RWPE2 (cell line): ENCODE data around the gene GJD3.
A peak's percentile ranks its signal among the peaks of the same experiment; 100 is the strongest.

Experiments
- ATAC-seq: fragments of 200-7000 bp; cut with Tn5 transposase; 3 replicates; pipeline ENCODE4 v1.9.1; 2021; ENCODE audit warnings: low read depth
- DNase-seq: peaks from one replicate; pipeline ENCODE4 v3.0.0-alpha.2; 2020; ENCODE audit warnings: low spot score
- H3K27ac ChIP-seq: fragments of 450-650 bp; 2 replicates; pipeline ENCODE4 v1.5.1; 2017; ENCODE audit warnings: mild to moderate bottlenecking; ENCODE audit not compliant: poor library complexity, severe bottlenecking
- H3K27me3 ChIP-seq: fragments of 250-450 bp; sonication (Bioruptor Pico); 2 replicates; pipeline ENCODE4 v1.5.1; 2021; ENCODE audit warnings: mild to moderate bottlenecking, moderate library complexity; ENCODE audit not compliant: insufficient read depth, poor library complexity, severe bottlenecking
- H3K36me3 ChIP-seq: fragments of 250-450 bp; sonication (Bioruptor Pico); 2 replicates; pipeline ENCODE4 v1.5.1; 2020; ENCODE audit warnings: low read depth, mild to moderate bottlenecking, moderate library complexity
- H3K4me1 ChIP-seq: fragments of 250-450 bp; sonication (Bioruptor Pico); 2 replicates; pipeline ENCODE4 v1.5.1; 2021; ENCODE audit warnings: mild to moderate bottlenecking, moderate library complexity; ENCODE audit not compliant: insufficient read depth, poor library complexity, severe bottlenecking
- H3K4me3 ChIP-seq: fragments of 250-450 bp; sonication (Bioruptor Pico); 2 replicates; pipeline ENCODE4 v1.5.1; 2021; ENCODE audit warnings: mild to moderate bottlenecking, moderate library complexity; ENCODE audit not compliant: severe bottlenecking
- H3K9me3 ChIP-seq: fragments of 250-450 bp; sonication (Bioruptor Pico); 2 replicates; pipeline ENCODE4 v1.5.1; 2021; ENCODE audit warnings: mild to moderate bottlenecking, moderate library complexity; ENCODE audit not compliant: severe bottlenecking
- TF ChIP-seq, protein P1 (sequence below): fragments of 450-650 bp; IDR thresholded peaks from one replicate; pipeline ENCODE4 v1.5.1; 2017; ENCODE audit warnings: mild to moderate bottlenecking, moderate library complexity; ENCODE audit not compliant: poor library complexity, severe bottlenecking

The GJD3 gene

DNA sequence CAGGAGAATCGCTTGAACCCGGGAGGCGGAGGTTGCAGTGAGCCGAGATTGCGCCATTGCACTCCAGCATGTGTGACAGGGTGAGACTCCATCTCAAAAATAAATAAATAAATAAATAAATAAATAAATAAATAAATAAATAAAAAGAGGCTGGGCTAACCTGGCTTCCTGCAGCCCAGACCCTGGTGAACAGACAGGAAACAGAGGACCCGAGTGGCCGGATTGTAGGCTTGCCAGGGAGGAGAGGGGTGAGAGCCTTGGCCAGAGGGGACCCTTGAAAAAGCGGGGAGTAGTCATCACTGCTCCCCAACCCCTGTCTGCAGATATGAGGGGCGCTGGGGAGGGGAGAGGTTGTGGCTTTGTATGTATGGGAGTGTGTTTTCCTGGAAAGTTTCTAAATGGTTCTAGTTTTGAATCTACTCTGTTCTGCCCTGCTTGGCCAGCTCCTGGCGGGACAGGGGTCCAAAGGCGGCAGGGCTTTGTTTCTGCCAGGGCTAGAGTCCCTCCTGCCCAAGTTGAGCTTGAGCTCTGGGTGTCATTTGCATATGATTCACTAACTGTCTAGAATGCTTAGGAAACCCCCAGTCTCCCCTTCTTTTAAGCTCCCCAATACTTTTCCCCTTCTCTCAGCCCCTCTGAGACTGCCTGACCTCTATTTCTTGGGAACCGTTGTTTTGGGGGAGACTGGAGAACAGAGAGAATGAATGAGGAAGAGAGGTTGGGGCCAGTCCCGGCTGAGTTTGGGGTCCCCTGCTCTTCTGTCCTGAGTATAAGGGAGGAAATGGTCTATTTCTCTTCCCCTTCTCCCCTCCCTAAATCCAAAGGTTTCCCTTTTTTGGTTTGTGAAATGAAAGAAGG is 39.2 kb downstream of the GJD3 start:
- no peak for DNase-seq
- Histone ChIP-seq H3K36me3 (0 out of 2 replicates have a peak, but pooled peaks cover 7% of the 10 kb centered on the region), H3K4me3 (no peak overlapping the region), H3K9me3 (no peaks in the 10 kb centered on the region), H3K27ac (peak overlapping the region; percentile 97), H3K27me3 (no peaks in the 10 kb centered on the region), H3K4me1 (peaks cover 61% of the 10 kb centered on the region)
- ATAC-seq = no peak
- TF ChIP-seq, protein P1, sequence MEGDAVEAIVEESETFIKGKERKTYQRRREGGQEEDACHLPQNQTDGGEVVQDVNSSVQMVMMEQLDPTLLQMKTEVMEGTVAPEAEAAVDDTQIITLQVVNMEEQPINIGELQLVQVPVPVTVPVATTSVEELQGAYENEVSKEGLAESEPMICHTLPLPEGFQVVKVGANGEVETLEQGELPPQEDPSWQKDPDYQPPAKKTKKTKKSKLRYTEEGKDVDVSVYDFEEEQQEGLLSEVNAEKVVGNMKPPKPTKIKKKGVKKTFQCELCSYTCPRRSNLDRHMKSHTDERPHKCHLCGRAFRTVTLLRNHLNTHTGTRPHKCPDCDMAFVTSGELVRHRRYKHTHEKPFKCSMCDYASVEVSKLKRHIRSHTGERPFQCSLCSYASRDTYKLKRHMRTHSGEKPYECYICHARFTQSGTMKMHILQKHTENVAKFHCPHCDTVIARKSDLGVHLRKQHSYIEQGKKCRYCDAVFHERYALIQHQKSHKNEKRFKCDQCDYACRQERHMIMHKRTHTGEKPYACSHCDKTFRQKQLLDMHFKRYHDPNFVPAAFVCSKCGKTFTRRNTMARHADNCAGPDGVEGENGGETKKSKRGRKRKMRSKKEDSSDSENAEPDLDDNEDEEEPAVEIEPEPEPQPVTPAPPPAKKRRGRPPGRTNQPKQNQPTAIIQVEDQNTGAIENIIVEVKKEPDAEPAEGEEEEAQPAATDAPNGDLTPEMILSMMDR = no peak

DNA sequence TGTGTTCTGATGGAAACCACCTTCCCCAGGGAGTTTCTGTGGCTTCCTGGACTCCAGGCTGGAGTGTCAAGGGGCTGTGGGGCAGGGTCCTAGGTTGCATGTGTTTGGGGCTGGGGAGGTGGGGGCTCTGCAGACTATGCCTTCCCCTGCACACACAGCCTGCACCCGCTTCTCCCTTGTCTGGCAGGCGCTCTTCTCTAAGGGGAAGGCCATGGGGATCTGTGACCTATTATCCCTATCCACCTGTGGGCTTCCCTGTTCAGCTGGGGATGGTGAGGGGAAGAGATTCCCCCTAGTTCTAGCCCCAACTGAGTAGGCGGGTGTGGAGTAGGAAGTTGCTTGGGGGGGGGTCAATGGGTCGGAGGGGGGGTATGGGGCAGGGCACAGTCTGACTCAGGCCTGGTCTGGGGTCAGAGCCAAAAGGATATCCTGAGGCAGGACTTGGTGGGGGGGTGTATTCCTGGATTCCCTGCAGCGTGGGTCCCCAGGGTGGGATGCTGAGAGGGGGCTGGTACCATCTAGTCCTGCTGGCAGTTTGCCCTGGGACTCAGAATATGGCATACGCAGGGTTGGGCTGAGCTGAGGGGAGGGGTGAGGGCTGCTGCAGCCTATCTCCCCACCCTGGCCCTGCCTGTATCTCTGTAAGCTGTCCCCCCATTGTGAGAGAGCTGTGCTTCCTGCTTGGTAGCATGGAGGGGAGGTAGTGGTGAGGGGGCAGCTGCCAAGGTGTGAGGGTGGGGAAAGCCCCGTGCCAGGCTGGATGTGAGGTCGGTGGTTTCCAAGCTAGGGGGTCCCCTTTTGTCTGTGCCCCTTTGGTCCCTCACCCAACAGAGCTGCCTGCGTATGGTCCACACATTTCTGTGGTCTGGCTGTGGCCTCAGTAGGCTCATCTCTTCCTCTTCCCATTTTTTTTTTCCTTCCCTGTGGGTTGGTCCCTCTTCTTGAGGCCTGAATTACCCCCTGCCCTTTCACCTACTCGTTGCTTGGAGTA is 40.9 kb downstream of the GJD3 start:
- Histone ChIP-seq H3K9me3 (no peaks in the 10 kb centered on the region), H3K4me1 (peaks cover 58% of the 10 kb centered on the region), H3K4me3 (no peak overlapping the region), H3K36me3 (0 out of 2 replicates have a peak, but pooled peaks cover 4% of the 10 kb centered on the region), H3K27ac (peak overlapping the region; percentile 97), H3K27me3 (no peaks in the 10 kb centered on the region)
- TF ChIP-seq, protein P1 = no peak
- ATAC-seq (no peak), DNase-seq (no peak)

DNA sequence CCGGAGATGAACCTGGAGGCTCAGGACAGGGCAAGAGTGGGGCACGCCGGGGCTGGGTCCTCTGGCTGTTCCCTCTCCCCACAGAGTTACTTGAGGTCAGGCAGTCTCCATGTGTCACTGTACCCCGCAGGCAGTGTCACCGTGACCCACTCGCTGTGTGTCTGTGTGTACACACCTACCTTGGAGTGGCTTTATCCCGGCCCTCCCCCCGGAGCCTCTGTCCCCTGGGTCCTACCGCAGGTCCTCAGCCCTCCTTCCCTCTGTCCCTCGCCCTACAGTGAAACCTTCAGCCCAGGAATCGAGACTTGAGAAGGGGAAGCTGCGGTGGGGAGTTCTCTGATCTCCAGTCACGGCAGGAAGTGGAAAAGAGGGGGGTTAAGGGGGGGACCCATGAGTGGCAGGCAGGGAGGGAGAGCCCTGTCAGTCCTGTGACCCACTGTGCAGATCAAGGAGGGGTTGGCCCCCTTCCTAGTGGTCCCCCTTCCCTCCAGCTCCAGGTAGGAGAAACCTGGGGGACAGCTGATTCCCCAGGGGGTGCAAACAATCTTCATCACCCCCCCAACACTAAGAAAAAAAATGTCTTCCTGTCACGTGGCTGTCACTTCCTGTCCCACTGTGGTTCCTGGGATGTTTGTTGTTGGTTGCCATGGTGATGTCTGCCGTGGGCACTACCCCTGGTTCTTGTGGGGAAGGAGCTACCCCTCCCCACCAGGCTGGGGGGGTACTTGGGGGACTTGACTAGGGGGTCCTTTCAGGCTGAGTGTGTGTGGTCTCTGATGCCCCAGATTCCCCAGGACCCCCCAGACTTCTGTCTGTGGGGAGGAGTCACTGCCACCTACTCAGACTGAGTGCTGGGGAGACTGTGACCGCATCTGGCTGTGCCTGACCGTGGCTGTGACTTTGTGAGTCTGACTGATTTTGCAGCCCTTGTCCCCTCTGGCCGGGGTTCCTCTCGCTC is 41.9 kb downstream of the GJD3 start:
- no peaks in the 10 kb centered on the region for H3K9me3 ChIP-seq
- no peaks in the 10 kb centered on the region for H3K36me3 ChIP-seq
- H3K27me3 ChIP-seq = no peaks in the 10 kb centered on the region
- ATAC-seq = 0 out of 3 replicates have a peak, but pooled peaks have one; percentile 3
- peak overlapping the region; percentile 9 for H3K4me3 ChIP-seq
- H3K27ac ChIP-seq = peak overlapping the region; percentile 97
- TF ChIP-seq, protein P1 = no peak
- peak; percentile 63 for DNase-seq
- H3K4me1 ChIP-seq = peaks cover 54% of the 10 kb centered on the region

DNA sequence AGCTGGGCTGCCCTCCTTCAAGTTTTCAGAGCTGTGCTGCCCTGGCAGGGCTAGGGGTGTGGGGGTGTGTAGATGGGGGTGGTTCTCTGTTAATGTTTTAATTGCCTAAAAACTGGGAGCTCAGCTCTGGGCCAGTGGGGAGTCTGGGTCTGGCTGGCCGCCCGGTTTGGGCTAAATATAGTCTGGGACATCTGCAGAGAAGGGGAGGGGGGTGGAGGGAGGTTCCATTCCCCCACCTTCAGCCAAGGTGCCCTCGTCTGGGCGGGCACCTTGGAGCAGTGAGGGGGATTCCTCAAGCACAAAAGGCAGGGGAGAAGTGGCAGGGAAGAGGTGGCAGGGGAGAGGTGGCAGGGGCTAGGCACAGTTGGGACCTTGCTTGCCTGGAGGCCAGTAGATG is 42.6 kb downstream of the GJD3 start:
- ATAC-seq (no peak), DNase-seq (no peak)
- Histone ChIP-seq H3K4me3 (peak overlapping the region; percentile 9), H3K36me3 (no peaks in the 10 kb centered on the region), H3K27me3 (no peaks in the 10 kb centered on the region), H3K9me3 (no peaks in the 10 kb centered on the region), H3K4me1 (peaks cover 58% of the 10 kb centered on the region), H3K27ac (peak overlapping the region; percentile 97)
- TF ChIP-seq, protein P1 = no peak
